ENCODE results near the gene HMCN2. TPM values are rescaled to one million over a fixed set of nuclear protein-coding genes. Genes with fewer than 3 reads are reported as not detected.
"Not testable (repeated sequence)": the region's sequence is repeated elsewhere in the genome, so short reads cannot be mapped to it uniquely, and the experiment has no call there.

Gene HMCN2
- total RNA-seq, 2 experiments from 2014 or later = not detected

DNA sequence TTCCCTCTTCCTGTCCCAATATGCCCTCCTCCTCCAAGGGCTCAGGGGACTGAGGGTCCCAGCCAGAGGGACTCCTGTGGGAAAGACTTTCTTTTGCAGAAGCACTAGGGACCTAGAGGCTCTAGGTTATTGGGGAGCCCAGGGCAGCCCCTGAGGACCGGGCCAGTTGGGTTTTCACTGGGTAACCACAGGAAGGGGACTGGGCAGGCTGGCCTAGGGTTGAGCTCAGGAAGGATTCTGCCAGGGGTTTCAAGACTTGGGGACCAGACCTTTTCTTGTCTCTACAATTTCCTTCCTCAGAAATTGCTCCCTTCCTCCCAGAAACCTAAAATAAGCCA is 24.4 kb upstream of the HMCN2 start:
- DNase-seq (no peak), ATAC-seq (no peak)
- ChIA-PET POLR2A (no interaction called here), CTCF (interaction anchor here (1.3 to 7.5 kb wide), 3 partner anchors 12 to 134 kb away, joined by 3 to 81 read pairs (median 4); no protein-coding TSS in a partner anchor)
- H3K36me3 Mint-ChIP-seq (ENCODE audit: low read depth) = no peaks in the 10 kb centered on the region
- H3K27me3 Mint-ChIP-seq (ENCODE audit: low read depth) = no peaks in the 10 kb centered on the region
- H3K27ac Mint-ChIP-seq = no peak overlapping the region
- no peak overlapping the region for H3K4me3 Mint-ChIP-seq
- peaks cover 41% of the 10 kb centered on the region for H3K4me1 Mint-ChIP-seq (ENCODE audit: low read depth)
- H3K9me3 Mint-ChIP-seq (ENCODE audit: insufficient read depth) = no peaks in the 10 kb centered on the region

DNA sequence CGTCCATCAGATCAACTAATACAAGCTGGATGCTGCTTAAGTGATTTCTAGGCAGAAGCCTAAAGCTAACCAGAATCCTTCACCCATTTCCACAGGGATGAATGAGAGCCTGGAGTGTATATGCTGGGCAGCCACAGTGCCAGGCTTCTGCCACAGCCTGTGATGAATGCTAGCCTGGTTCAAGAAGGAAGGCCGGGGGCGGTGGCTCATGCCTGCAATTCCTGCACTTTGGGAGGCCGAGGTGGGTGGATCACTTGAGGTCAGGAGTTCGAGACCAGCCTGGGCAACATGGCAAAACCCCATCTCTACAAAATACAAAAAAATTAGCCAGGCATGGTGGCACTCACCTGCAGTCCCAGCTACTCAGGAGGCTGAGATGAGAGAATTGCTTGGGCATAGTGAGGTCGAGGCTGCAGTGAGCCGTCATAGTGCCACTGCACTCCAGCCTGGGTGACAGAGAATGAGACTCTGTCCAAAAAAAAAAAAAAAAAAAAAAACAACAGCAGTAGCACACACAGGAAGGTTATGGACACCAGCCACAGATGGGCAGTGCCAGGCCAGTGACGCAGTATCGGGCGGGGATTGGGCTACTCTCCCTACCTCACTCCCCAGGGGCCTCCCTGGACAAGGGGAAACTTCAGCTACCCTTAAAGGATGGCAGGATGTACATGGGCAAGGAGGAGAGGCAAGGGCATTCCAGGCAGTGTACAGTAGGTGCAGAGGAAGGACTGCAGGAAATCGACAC is 23.1 kb upstream of the HMCN2 start:
- Mint-ChIP-seq H3K36me3 (ENCODE audit: low read depth) (no peaks in the 10 kb centered on the region), H3K27me3 (ENCODE audit: low read depth) (peaks cover 3% of the 10 kb centered on the region), H3K4me1 (ENCODE audit: low read depth) (peaks cover 37% of the 10 kb centered on the region), H3K4me3 (no peak overlapping the region), H3K27ac (peak overlapping the region; percentile 22), H3K9me3 (ENCODE audit: insufficient read depth) (no peaks in the 10 kb centered on the region)
- ChIA-PET POLR2A (no interaction called here), CTCF (interaction anchor here (0.7 to 7.5 kb wide), 8 partner anchors 10 to 504 kb away, joined by 3 to 81 read pairs (median 4); no protein-coding TSS in a partner anchor)
- DNase-seq (no peak), ATAC-seq (peak; percentile 3)

DNA sequence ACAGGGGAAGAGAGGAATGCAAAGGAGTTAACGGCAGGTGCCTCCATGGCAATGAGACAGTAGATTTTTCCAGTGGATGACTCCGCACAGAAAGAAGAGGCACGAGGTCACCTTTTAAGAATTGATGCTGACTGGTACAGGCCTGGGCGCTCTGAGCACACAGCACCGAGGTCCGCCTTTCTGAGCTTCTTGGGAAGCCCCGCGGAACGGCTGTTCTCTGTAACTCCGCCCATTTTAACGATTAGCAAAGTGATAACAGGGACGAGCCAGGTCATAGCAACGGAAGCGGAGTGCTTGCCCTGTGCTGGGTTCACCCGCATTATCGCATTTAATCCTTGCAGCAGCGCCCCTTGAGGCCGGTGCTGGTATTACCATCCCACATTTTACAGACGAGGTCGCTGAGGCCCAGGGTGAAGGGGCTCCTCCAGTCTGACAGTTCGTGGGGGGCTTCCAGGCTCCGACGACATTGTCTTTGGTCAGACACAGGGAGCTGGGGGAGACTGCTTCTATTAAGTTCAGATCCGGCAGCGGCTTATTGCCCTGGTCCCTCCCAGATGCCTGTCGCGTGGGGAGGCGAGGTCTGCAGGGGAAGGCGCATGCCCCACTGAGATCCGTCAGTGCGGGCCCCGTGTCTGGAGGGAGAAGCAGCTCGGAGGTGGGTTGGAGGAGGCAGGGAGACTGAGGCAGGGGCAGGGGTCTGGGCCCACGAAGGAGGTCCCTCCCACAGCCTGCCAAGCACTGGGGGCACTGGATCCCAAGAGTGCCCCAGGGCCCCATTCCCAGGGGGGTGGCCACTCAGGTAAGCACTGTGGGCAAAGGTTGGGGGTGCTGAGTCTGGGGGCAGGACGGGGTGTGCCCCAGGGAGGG is 22.3 kb upstream of the HMCN2 start:
- H3K27ac Mint-ChIP-seq = peak overlapping the region; percentile 22
- ChIA-PET POLR2A (no interaction called here), CTCF (interaction anchor here (0.7 to 7.5 kb wide), 7 partner anchors 9 to 198 kb away, joined by 3 to 81 read pairs (median 5); no protein-coding TSS in a partner anchor)
- peaks cover 3% of the 10 kb centered on the region for H3K27me3 Mint-ChIP-seq (ENCODE audit: low read depth)
- H3K4me3 Mint-ChIP-seq = peak overlapping the region; percentile 5
- H3K9me3 Mint-ChIP-seq (ENCODE audit: insufficient read depth) = no peaks in the 10 kb centered on the region
- DNase-seq = peak; percentile 86
- peaks cover 37% of the 10 kb centered on the region for H3K4me1 Mint-ChIP-seq (ENCODE audit: low read depth)
- peak; percentile 83 for ATAC-seq
- H3K36me3 Mint-ChIP-seq (ENCODE audit: low read depth) = no peaks in the 10 kb centered on the region

DNA sequence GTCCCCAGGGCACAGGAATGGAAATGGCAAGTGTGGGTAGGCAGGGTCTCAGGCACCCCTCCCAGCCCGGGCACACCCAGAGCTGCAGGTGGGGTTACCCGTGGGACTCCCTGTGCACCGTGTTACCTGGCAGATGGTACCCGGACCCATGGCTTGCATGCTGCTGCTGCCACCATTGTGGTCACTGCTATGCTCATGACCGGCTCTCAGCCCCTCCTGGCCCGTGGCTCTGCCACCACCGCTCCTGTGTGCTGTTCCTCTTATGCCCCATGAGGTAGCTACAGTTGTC is 21.7 kb upstream of the HMCN2 start:
- Mint-ChIP-seq H3K27me3 (ENCODE audit: low read depth) (peaks cover 3% of the 10 kb centered on the region), H3K4me1 (ENCODE audit: low read depth) (peaks cover 37% of the 10 kb centered on the region), H3K9me3 (ENCODE audit: insufficient read depth) (no peaks in the 10 kb centered on the region), H3K4me3 (no peak overlapping the region), H3K27ac (no peak overlapping the region), H3K36me3 (ENCODE audit: low read depth) (no peaks in the 10 kb centered on the region)
- DNase-seq (no peak), ATAC-seq (no peak)
- ChIA-PET CTCF (interaction anchor here (1.3 to 7.5 kb wide), 4 partner anchors 9 to 137 kb away, joined by 3 to 81 read pairs (median 8); no protein-coding TSS in a partner anchor), POLR2A (no interaction called here)

DNA sequence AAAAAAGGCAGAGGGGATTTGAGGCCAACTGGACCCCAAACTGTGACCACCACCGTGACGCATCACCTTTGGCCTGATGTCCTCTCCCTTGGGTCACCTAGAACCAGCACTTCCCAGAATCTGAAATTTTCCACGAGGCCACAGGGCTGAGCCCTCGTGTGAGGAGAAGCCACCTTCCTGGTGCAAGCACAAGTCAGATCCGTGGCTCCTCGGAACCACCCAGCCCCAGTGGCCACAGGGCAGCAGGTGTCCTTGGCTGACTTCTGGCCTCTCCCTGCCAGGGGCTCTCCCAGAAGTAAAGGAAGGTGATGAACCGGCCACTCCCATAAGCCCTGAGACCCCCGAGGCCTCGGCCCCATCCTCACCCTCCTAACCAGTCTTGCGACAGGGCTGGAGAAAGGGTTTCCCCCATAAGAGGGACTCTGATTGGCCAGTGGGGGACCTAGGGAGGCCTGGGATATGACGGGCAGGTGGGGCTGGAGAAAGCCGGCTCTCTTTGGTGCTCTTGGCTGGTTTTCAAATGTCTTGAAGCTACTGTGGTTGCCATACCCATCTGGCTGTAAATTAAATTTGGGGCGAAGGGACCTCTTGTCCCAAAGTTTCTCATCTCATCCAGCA is 20.9 kb upstream of the HMCN2 start:
- H3K9me3 Mint-ChIP-seq (ENCODE audit: insufficient read depth) = no peaks in the 10 kb centered on the region
- no peak for DNase-seq
- peaks cover 30% of the 10 kb centered on the region for H3K4me1 Mint-ChIP-seq (ENCODE audit: low read depth)

DNA sequence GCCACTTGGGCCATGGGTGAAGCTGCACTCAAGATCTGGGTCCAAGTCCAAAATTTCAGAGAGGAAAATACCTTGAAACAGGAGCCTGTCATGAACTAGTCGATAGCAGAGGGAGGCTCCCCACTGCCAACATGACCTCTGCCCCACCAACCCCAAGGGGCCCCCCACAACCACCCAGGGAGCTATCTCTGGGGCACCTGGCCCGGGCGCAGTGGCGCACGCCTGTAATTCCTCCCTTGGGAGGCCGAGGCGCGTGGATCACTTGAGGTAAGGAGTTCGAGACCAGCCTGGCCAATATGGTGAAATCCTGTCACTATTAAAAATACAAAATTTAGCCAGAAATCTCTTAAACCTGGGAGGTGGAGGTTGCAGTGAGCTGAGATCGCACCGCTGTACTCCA is 20.1 kb upstream of the HMCN2 start:
- Mint-ChIP-seq H3K4me3 (no peak overlapping the region), H3K36me3 (ENCODE audit: low read depth) (no peaks in the 10 kb centered on the region), H3K27ac (no peak overlapping the region), H3K9me3 (ENCODE audit: insufficient read depth) (no peaks in the 10 kb centered on the region), H3K27me3 (ENCODE audit: low read depth) (peaks cover 15% of the 10 kb centered on the region), H3K4me1 (ENCODE audit: low read depth) (peaks cover 22% of the 10 kb centered on the region)
- POLR2A ChIA-PET = no interaction called here
- CTCF ChIA-PET = interaction anchor here (1.5 to 1.7 kb wide), 2 partner anchors 14 to 137 kb away, joined by 3 to 7 read pairs; no protein-coding TSS in a partner anchor
- DNase-seq (no peak), ATAC-seq (no peak)

More for the DNA sequence above, 20.9 kb upstream of the HMCN2 start:
- ATAC-seq = no peak
- Mint-ChIP-seq H3K4me3 (no peak overlapping the region), H3K36me3 (ENCODE audit: low read depth) (no peaks in the 10 kb centered on the region), H3K27ac (no peak overlapping the region), H3K27me3 (ENCODE audit: low read depth) (peaks cover 9% of the 10 kb centered on the region)
- ChIA-PET CTCF (interaction anchor here (1.3 to 7.5 kb wide), 4 partner anchors 15 to 137 kb away, joined by 3 to 81 read pairs (median 5); no protein-coding TSS in a partner anchor), POLR2A (no interaction called here)

DNA sequence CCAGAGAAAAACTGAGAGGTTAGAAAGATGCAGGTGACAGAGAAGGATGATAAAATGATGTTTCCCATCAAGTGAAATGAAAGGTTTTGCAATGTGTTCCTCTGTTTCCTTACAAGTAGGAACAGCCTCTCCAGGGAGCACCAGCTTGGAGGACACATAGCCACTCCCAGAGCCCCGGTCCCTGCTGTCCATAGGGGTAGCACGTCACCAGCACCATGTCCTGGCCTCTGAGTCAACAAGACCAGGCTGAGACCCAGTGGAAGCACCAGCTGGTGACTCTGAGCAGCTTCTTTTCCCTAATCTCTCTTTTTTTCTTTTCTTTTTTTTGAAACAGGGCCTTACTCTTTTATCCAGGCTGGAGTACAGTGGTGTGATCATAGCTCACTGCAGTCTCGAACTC is 19.4 kb upstream of the HMCN2 start:
- ATAC-seq = no peak
- CTCF ChIA-PET = interaction anchor here (0.9 to 1.7 kb wide), 4 partner anchors 13 to 520 kb away, joined by 3 to 7 read pairs (median 3); no protein-coding TSS in a partner anchor
- DNase-seq = no peak
- H3K27ac Mint-ChIP-seq = no peak overlapping the region
- no peak overlapping the region for H3K4me3 Mint-ChIP-seq
- POLR2A ChIA-PET = interaction anchor here (0.9 kb wide), 1 partner anchor 9 kb away, joined by 3 read pairs; no protein-coding TSS in a partner anchor
- peaks cover 18% of the 10 kb centered on the region for H3K27me3 Mint-ChIP-seq (ENCODE audit: low read depth)
- H3K36me3 Mint-ChIP-seq (ENCODE audit: low read depth) = no peaks in the 10 kb centered on the region
- H3K9me3 Mint-ChIP-seq (ENCODE audit: insufficient read depth) = no peaks in the 10 kb centered on the region
- H3K4me1 Mint-ChIP-seq (ENCODE audit: low read depth) = peaks cover 15% of the 10 kb centered on the region

DNA sequence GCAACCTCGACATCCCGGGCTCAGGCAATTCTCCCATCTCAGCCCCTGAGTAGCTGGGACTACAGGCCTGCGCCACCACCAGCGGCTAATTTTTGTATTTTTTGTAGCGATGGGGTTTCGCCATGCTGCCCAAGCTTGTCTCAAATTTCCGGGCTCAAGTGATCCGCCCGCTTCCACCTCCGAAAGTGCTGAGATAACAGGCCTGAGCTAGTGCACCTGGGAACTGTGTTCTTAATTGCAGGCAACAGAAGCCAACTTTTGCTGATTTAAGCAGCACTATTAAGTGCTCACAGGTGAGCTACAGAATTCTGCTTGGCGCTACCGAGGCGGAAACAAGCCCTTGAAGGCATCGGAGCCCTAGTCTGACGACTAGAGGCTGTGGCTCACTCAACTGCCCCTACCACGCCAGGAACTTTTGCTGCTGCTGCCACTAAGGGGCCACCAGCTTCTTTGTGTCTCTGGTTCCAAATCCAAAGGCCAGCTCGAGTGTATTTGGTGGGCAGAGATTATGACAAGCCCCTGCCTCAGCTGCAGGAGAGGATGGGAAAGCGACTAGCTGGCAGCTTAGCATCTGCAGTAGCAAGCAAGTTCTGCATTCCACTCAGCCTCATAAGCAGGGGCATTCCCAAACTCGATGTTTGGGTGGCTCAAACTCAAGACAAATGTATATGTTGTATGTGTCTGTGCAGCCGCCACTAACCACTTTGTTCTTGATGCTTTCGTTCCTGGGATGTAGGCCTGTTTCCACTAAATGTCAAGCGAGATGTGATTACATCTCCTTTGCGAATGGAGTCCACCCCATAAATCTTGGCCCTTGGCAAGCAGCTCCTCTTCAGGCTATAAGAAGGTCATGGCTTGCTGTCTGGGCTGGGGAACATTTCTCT is 10.6 kb upstream of the HMCN2 start:
- H3K27ac Mint-ChIP-seq = no peak overlapping the region
- no peak for DNase-seq
- POLR2A ChIA-PET = interaction anchor here (0.7 kb wide), 1 partner anchor 8 kb away, joined by 3 read pairs; no protein-coding TSS in a partner anchor
- ATAC-seq = no peak
- CTCF ChIA-PET = no interaction called here
- no peaks in the 10 kb centered on the region for H3K4me1 Mint-ChIP-seq (ENCODE audit: low read depth)
- H3K9me3 Mint-ChIP-seq (ENCODE audit: insufficient read depth) = no peaks in the 10 kb centered on the region
- no peak overlapping the region for H3K4me3 Mint-ChIP-seq
- no peaks in the 10 kb centered on the region for H3K36me3 Mint-ChIP-seq (ENCODE audit: low read depth)
- H3K27me3 Mint-ChIP-seq (ENCODE audit: low read depth) = peaks cover 23% of the 10 kb centered on the region

DNA sequence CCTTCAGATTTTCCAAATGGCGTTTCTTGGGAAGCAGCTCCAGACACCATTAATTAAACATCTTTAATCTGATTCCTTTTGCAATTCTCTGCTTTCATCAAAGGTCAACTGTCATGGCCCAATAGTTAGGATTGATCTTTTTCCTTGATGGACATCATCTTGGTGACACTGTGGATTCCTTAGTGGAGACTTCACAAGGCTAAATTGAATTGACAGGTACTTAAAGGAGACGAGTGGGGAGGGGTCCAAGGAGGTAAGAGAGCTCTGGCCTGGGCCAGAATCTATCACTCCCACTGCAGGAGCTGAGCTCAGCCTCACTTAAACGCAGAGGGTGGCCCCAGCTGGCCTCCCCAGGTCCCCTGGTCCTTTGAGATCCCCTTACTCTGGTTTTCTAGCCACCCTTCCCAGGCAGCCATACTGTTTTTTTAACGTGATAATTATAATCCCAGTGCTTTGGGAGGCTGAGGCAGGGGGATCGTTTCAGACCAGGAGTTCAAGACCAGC is 9.9 kb upstream of the HMCN2 start:
- Mint-ChIP-seq H3K27me3 (ENCODE audit: low read depth) (peaks cover 22% of the 10 kb centered on the region), H3K36me3 (ENCODE audit: low read depth) (no peaks in the 10 kb centered on the region), H3K4me3 (no peak overlapping the region), H3K27ac (no peak overlapping the region), H3K9me3 (ENCODE audit: insufficient read depth) (no peaks in the 10 kb centered on the region), H3K4me1 (ENCODE audit: low read depth) (no peaks in the 10 kb centered on the region)
- POLR2A ChIA-PET = no interaction called here
- DNase-seq (no peak), ATAC-seq (no peak)
- CTCF ChIA-PET = no interaction called here

DNA sequence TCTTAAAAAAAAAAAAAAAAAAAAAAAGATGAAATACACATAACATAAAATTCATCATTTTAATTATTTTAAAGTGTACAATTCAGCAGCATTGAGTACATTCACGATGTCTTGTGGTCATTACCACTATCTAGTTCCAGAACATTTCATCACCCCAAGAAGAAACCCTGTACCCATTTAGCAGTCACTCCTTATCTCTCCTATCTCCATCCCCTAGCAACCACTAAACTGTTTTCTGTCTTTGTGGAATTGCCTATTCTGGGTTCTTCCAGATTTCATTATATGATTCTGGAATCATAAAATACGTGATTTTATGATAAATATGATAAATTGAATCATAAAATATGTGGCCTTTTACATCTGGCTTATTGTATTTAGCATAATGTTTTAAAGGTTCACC is 8.9 kb upstream of the HMCN2 start:
- ATAC-seq (no peak), DNase-seq (no peak)
- Mint-ChIP-seq H3K27me3 (ENCODE audit: low read depth) (peaks cover 19% of the 10 kb centered on the region), H3K36me3 (ENCODE audit: low read depth) (no peaks in the 10 kb centered on the region), H3K27ac (no peak overlapping the region), H3K4me1 (ENCODE audit: low read depth) (no peaks in the 10 kb centered on the region), H3K4me3 (no peak overlapping the region), H3K9me3 (ENCODE audit: insufficient read depth) (no peaks in the 10 kb centered on the region)
- ChIA-PET POLR2A (no interaction called here), CTCF (no interaction called here)

DNA sequence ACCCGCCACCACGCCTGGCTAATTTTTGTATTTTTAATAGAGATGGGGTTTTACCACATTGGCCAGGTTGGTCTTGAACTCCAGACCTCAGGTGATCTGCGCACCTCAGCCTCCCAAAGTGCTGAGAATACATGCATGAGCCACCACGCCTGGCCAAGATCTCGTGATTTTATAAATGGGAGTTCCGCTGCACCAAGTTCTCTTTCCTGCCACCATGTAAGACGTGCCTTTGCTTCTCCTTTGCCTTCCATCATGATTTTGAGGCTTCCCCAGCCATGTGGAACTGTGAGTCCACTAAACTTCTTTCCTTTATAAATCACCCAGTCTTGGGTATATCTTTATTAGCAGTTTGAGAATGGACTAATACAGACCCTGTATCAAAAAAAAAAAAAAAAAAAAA is 7.4 kb upstream of the HMCN2 start:
- H3K4me1 Mint-ChIP-seq (ENCODE audit: low read depth); H3K36me3 Mint-ChIP-seq (ENCODE audit: low read depth); POLR2A ChIA-PET; H3K9me3 Mint-ChIP-seq (ENCODE audit: insufficient read depth); H3K27ac Mint-ChIP-seq; ATAC-seq; DNase-seq; CTCF ChIA-PET; H3K4me3 Mint-ChIP-seq: not testable (repeated sequence)
- peaks cover 24% of the 10 kb centered on the region for H3K27me3 Mint-ChIP-seq (ENCODE audit: low read depth)

Measured in activated CD8-positive, alpha-beta T cell treated with anti-CD3 and anti-CD28 coated beads, Interleukin-2, amount 10 ng/mL, durations not matched to agents 7 days and 5 days (primary cell).